DOHH2 (cell line): ENCODE measurements around the gene HYOU1.
A peak's percentile ranks its signal among the peaks of the same experiment; 100 is the strongest.

Experiments
- H3F3A ChIP-seq: fragments of 200-600 bp; sonication (generic), shearing (Covaris generic); 2 replicates; pipeline ENCODE4 v1.6.0; 2016; ENCODE audit warnings: antibody characterized with exemption, mild to moderate bottlenecking; ENCODE audit not compliant: control insufficient read depth, insufficient read depth
- H3K27ac ChIP-seq: fragments of 200-600 bp; sonication (generic); 2 replicates; pipeline ENCODE4 v1.5.1; 2014; ENCODE audit warnings: low read depth, mild to moderate bottlenecking, low read length, moderate library complexity
- H3K27me3 ChIP-seq: fragments of 200-600 bp; sonication (generic); 2 replicates; pipeline ENCODE4 v1.6.1; 2014; ENCODE audit warnings: mild to moderate bottlenecking, low read length, mixed read lengths; ENCODE audit not compliant: control insufficient read depth
- H3K36me3 ChIP-seq: fragments of 200-600 bp; sonication (generic); 2 replicates; pipeline ENCODE4 v1.6.1; 2014; ENCODE audit warnings: mild to moderate bottlenecking, low read length, moderate library complexity, mixed read lengths; ENCODE audit not compliant: control insufficient read depth
- H3K4me1 ChIP-seq: fragments of 200-600 bp; sonication (generic); 2 replicates; pipeline ENCODE4 v1.6.1; 2014; ENCODE audit warnings: mild to moderate bottlenecking, low read length, mixed read lengths; ENCODE audit not compliant: control insufficient read depth
- H3K4me2 ChIP-seq: fragments of 200-600 bp; sonication (generic); 2 replicates; pipeline ENCODE4 v1.6.0; 2014; ENCODE audit warnings: mild to moderate bottlenecking, low read length, moderate library complexity
- H3K4me3 ChIP-seq: fragments of 200-600 bp; sonication (generic); 2 replicates; pipeline ENCODE4 v1.5.1; 2014; ENCODE audit warnings: mild to moderate bottlenecking, low read length, mixed read lengths
- H3K79me2 ChIP-seq: fragments of 200-600 bp; sonication (generic); 2 replicates; pipeline ENCODE4 v1.6.1; 2014; ENCODE audit warnings: mild to moderate bottlenecking, low read length, mixed read lengths; ENCODE audit not compliant: control insufficient read depth
- H3K9me2 ChIP-seq: fragments of 200-600 bp; sonication (generic); replicated peaks from 2 replicates; pipeline ENCODE4 v1.6.1; 2014; ENCODE audit warnings: mild to moderate bottlenecking, low read length, mixed read lengths; ENCODE audit not compliant: control insufficient read depth
- H3K9me3 ChIP-seq: fragments of 200-600 bp; sonication (generic); 2 replicates; pipeline ENCODE4 v1.6.1; 2014; ENCODE audit warnings: antibody characterized with exemption, low read length, mixed read lengths; ENCODE audit not compliant: control insufficient read depth, insufficient read depth
- H4K20me1 ChIP-seq: fragments of 200-600 bp; sonication (generic); 2 replicates; pipeline ENCODE4 v1.6.0; 2014; ENCODE audit warnings: low read depth, mild to moderate bottlenecking, antibody characterized with exemption, low read length, moderate library complexity; ENCODE audit not compliant: control insufficient read depth, insufficient read depth
- EZH2phosphoT487 ChIP-seq: fragments of 200-600 bp; sonication (generic); IDR thresholded peaks from 2 replicates; pipeline ENCODE4 v1.6.1; 2017; ENCODE audit warnings: borderline replicate concordance, mild to moderate bottlenecking, antibody characterized with exemption, low read length, moderate library complexity, mixed read lengths
- TF ChIP-seq, protein P1 (sequence below): fragments of 200-600 bp; sonication (generic); IDR thresholded peaks from one replicate; pipeline ENCODE4 v1.5.1; 2014; ENCODE audit warnings: antibody characterized with exemption, mild to moderate bottlenecking, low read depth, low read length; ENCODE audit not compliant: poor library complexity, severe bottlenecking

Gene HYOU1

DNA sequence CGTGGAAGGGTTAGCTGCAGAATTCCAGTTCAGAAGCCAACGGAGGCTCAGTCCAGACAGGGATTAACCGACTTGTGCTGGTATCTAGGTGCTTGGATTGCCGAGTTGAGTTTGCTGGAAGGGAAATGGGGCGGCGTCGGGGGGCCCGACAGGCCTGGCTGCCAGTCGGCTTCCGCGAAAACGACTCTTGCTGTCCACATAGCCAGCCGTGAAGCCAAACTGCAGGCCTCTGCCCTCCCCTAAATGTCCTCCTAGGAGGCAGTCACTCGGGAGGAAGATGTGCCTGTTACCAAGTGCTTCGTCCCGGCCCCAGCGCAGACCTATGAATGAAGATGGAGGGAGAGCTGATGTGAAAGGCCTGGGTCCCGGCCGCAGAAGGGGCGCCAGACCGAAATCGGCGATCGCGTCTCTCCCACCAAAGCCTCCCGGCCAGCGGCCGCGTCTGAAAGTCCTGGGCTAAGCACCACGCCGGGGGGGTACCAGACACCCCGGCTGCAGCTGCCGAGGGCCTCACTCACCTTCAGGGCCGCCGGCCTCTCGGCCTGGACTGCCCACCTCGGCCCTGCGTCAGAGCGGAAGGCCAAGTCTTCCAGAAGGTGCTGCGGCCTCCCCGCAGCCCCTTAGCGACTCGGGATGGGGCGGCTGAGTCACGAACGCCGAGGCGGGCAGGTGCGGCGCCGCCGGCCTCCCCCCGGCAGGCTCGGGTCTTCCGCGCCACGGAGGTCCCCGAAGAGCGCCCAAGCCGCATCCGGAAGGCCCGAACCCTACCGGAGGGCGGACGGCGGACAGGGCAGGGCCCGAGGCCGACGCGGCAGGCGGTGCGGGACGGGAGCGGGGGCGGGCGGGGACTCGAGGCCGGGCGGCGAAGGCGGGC, 37.2 kb upstream of the HYOU1 start:
- H3K4me3 ChIP-seq, result peak overlapping the region; percentile 88
- peaks cover 79% of the 10 kb centered on the region for H3K4me1 ChIP-seq
- H3K9me2 ChIP-seq, result no peaks in the 10 kb centered on the region
- no peaks in the 10 kb centered on the region for H3K27me3 ChIP-seq
- H3K4me2 ChIP-seq, result peak overlapping the region; percentile 90
- H3K27ac ChIP-seq, result peak overlapping the region; percentile 82
- peaks cover 17% of the 10 kb centered on the region for H4K20me1 ChIP-seq
- peaks cover 63% of the 10 kb centered on the region for H3K79me2 ChIP-seq
- peaks cover 80% of the 10 kb centered on the region for H3K36me3 ChIP-seq
- H3K9me3 ChIP-seq, result no peaks in the 10 kb centered on the region
- peaks cover 51% of the 10 kb centered on the region for H3F3A ChIP-seq
- TF ChIP-seq, protein P1, sequence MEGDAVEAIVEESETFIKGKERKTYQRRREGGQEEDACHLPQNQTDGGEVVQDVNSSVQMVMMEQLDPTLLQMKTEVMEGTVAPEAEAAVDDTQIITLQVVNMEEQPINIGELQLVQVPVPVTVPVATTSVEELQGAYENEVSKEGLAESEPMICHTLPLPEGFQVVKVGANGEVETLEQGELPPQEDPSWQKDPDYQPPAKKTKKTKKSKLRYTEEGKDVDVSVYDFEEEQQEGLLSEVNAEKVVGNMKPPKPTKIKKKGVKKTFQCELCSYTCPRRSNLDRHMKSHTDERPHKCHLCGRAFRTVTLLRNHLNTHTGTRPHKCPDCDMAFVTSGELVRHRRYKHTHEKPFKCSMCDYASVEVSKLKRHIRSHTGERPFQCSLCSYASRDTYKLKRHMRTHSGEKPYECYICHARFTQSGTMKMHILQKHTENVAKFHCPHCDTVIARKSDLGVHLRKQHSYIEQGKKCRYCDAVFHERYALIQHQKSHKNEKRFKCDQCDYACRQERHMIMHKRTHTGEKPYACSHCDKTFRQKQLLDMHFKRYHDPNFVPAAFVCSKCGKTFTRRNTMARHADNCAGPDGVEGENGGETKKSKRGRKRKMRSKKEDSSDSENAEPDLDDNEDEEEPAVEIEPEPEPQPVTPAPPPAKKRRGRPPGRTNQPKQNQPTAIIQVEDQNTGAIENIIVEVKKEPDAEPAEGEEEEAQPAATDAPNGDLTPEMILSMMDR, result no peak
- no peak for TF ChIP-seq EZH2phosphoT487

DNA sequence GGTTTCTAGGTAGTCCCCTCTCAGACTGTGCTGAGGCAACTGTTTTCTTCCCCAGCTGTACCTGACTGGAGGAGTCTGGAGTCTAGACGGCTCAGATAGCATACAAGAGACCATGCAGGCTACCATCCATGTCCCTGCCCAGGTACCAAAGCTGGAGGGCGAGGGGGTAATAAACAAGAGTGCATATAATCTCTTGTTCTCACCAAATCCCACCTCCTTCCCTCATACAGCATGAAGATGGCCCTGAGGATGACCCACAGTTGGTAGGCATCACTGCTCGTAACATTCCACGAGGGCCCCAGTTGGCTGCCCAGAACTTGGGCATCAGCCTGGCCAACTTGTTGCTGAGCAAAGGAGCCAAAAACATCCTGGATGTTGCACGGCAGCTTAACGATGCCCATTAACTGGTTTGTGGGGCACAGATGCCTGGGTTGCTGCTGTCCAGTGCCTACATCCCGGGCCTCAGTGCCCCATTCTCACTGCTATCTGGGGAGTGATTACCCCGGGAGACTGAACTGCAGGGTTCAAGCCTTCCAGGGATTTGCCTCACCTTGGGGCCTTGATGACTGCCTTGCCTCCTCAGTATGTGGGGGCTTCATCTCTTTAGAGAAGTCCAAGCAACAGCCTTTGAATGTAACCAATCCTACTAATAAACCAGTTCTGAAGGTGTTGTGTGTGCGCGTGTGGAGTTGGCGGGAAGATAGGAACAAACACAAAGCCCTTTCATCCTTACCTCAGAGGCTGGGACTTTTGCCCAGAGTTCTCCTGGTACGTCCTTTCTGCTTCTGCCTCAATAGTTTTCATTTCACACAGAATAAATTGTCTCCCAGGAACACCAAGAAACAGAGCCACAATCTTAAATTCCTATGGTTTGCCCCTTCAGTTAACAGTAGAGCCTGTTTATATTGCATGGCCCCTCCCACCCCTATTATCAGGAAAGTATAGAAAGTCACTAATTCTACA, 36.2 kb upstream of the HYOU1 start:
- TF ChIP-seq, protein P1, result no peak
- no peak for TF ChIP-seq EZH2phosphoT487
- peaks cover 17% of the 10 kb centered on the region for H4K20me1 ChIP-seq
- H3K4me3 ChIP-seq, result peak overlapping the region; percentile 88
- H3K36me3 ChIP-seq, result peaks cover 72% of the 10 kb centered on the region
- H3K4me2 ChIP-seq, result peak overlapping the region; percentile 90
- peaks cover 47% of the 10 kb centered on the region for H3F3A ChIP-seq
- H3K9me3 ChIP-seq, result no peaks in the 10 kb centered on the region
- peak overlapping the region; percentile 82 for H3K27ac ChIP-seq
- H3K4me1 ChIP-seq, result peaks cover 72% of the 10 kb centered on the region
- H3K27me3 ChIP-seq, result no peaks in the 10 kb centered on the region
- H3K9me2 ChIP-seq, result no peaks in the 10 kb centered on the region
- H3K79me2 ChIP-seq, result peaks cover 56% of the 10 kb centered on the region

DNA sequence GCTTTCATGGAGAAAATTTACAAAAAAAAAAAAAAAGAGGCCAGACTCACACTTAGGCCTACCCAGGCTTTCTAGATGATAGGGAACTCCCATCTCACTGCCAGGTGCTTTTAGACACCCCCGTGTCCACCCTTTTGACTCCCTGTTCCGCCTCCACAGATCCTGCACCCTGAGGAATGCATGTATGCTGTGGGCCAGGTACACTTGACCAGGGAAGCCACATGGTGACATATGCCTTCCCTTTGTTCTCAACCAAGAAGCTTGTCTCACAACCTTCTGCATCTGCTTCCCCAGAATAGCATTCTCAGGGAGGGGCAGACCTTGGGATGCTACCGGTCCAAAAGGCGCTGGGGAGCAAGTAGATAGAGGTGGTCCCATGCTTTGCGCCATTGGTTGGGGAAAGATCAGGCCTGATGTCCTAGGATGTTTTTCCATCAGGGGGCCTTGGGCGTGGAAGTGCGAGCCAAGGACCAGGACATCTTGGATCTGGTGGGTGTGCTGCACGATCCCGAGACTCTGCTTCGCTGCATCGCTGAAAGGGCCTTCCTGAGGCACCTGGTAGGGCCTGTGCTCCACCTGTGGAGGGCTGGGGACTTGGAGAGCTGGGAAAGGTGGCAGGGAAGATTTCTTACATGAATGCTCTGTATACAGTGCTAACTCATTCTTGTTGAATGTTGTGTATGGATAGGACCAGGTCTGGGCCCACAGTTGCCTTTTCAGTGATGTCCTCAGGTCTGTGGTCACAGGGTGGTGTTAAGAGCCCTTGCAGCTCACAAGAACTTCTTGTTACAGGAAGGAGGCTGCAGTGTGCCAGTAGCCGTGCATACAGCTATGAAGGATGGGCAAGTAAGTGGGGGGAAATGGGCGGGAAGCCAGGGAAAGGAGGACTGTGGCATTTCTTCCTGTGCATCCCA, 35.2 kb upstream of the HYOU1 start:
- H3K4me2 ChIP-seq, result peak overlapping the region; percentile 90
- TF ChIP-seq, protein P1, result no peak
- TF ChIP-seq EZH2phosphoT487, result no peak
- H3K36me3 ChIP-seq, result peaks cover 63% of the 10 kb centered on the region
- peaks cover 52% of the 10 kb centered on the region for H3K79me2 ChIP-seq
- H3K27ac ChIP-seq, result peak overlapping the region; percentile 82
- H3K4me1 ChIP-seq, result peaks cover 68% of the 10 kb centered on the region
- peak overlapping the region; percentile 88 for H3K4me3 ChIP-seq
- H3K27me3 ChIP-seq, result no peaks in the 10 kb centered on the region
- H3K9me2 ChIP-seq, result no peaks in the 10 kb centered on the region
- peaks cover 17% of the 10 kb centered on the region for H4K20me1 ChIP-seq
- H3K9me3 ChIP-seq, result no peaks in the 10 kb centered on the region
- H3F3A ChIP-seq, result peaks cover 47% of the 10 kb centered on the region
